ENCODE measurements around the gene CFAP70.

The CFAP70 gene

DNA sequence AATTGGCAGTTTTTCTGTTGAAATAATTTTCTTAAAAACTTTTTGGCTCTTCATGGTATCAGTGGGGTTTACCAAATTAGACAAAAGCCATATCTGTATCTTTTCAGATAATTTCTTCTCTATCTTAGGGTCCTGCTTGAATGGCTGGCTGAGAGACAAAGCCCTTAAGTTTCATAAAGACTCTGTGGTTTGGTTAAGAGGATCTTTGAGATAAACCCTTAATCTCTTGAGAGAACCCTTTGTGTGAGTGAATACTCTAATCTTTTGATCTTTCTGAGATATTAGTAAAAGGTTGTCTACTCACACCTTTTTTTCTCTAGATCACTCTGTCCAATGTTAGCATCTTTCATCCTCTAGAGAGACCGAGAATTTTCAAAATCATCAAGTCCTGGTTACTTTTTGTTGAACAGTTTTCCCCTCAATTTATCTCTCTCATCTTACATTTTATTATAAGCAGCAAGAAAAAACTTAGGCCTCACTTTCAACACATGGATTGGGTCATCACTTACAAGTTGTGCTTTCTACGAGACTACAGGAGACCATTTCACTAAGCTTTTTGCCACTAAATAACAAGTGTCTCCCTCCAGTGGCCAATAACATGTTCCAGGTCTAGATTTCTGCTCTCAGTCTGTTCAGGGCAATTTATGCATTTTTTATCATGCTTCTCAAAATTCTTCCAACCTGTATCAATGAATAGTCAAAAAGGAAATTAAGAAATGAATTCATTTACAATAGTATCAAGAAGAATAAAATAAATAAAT is 140.1 kb downstream of the CFAP70 start:
- no peak for DNase-seq (ENCODE audit: extremely low read depth in 1 of 2, low read depth in 1 of 2)

DNA sequence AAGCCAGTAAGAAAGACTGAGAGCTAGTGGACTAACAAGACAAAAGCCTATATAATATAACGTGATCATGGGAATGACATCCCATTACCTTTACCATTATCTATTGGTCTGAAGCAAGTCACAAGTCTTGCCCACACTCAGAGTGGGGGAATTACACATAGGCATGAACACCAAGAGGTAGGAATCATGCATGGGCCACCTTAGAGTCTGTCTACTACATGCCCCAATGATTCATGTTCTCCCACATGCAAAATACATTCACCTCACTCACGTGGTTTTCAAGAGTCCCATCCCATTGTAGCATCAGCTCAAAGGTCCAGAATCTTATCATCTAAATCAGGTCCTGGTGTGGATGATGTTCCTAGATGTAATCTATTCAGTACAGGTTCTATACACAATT is 141.0 kb downstream of the CFAP70 start:
- DNase-seq (ENCODE audit: extremely low read depth in 1 of 2, low read depth in 1 of 2): no peak

DNA sequence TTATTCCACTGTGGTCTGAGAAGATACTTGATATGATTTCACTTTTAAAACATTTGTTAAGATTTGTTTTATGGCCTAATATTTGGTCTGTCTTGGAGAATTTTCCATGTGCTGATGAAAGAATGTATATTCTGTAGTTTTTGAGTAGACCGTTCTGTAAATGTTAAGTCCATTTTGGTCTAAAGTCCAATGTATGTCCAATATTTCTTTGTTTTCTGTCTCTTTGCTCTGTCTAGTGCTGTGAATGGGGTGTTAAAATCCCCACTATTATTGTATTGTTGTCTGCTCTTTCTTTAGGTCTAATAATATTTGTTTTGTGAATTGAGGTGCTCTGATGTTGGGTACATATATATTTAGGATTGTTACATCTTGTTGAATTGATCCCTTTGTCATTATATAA is 142.9 kb downstream of the CFAP70 start:
- no peak for DNase-seq (ENCODE audit: extremely low read depth in 1 of 2, low read depth in 1 of 2)

GRCh38 chr10:73211106-73211811 is 147.4 kb downstream of the CFAP70 start:
- no peak for DNase-seq (ENCODE audit: extremely low read depth in 1 of 2, low read depth in 1 of 2)

- no peak for DNase-seq (ENCODE audit: extremely low read depth in 1 of 2, low read depth in 1 of 2)
These were observed 148.1 kb downstream of the CFAP70 start for GRCh38 chr10:73210395-73211105.

- DNase-seq (ENCODE audit: extremely low read depth in 1 of 2, low read depth in 1 of 2): no peak
These were observed 149.0 kb downstream of the CFAP70 start for GRCh38 chr10:73209705-73210104.

DNA sequence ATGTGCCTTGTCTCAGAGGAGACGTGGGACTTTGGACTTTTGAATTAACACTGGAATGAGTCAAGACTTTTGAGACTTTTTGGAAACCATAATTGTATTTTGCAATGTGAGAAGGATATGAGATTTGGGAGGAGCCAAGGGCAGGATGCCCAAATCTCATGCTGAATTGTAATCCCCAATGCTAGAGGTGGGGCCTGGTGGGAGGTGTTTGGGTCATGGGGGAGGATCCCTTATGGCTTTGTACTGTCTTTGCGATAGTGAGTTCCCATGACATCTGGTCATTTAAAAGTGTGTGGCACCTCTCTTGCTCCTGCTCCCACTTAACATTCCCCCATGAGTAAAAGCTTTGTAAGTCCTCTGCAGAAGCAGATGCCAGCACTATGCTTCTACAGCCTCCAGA is 150.8 kb downstream of the CFAP70 start:
- DNase-seq (ENCODE audit: extremely low read depth in 1 of 2, low read depth in 1 of 2): no peak

DNA sequence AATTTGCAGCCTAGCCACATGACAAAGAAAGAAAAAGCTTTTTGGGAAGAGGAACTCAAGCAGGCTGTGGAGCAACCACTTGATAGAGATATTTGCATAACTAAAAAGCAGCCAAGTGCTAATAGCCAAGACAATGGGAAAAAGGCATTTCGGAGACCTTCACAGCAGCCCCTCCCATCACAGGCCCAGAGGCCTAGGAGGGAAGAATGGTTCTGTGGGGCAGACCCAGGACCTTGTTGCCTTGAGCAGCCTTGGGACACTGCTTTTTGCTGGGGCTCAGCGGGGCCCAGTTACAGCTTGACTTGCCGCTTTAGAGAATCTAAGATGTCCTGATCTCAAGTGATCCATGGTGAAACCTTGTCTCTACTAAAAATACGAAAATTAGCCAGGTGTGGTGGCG is 152.3 kb downstream of the CFAP70 start:
- DNase-seq (ENCODE audit: extremely low read depth in 1 of 2, low read depth in 1 of 2): no peak

DNA sequence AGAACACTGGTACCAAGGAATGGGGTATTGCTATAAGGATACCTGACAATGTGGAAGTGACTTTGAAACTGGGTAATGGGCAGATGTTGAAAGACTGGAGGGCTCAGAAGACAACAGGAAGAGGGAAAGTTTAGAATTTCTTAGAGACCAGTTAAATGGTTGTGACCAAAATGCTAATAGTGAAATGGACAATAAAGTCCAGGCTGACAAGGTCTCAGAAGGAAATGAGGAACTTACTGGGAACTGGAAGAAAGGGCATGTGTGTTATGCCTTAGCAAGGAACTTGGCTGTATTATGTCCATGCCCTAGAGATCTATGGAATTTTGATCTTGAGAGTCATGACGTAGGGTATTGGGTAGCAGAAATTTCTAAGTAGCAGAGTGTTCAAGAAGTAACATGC is 152.8 kb downstream of the CFAP70 start:
- no peak for DNase-seq (ENCODE audit: extremely low read depth in 1 of 2, low read depth in 1 of 2)

DNA sequence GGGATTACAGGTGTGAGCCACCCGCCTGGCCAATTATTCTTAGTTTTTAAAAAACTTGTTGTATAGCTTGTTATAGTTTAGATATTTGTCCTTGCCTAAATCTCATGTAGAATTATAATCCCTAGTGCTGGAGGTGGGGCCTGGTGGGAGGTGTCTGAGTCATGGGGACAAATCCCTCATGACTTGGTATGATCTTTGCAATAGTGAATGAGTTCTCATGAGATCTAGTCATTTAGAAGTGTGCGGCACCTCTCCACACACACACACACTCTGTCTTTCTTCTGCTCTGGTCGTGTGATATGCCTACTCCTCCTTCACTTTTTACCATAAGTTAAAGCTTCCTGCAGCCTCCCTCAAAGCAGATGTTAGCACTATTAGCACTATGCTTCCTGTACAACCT is 153.6 kb downstream of the CFAP70 start:
- DNase-seq (ENCODE audit: extremely low read depth in 1 of 2, low read depth in 1 of 2): no peak

Data from stimulated activated CD8-positive, alpha-beta memory T cell treated with anti-CD3 and anti-CD28 coated beads, Interleukin-7, amount 100 ng/mL, for 48 hours (primary cell).